GM23248 (cell line): ENCODE measurements around the gene TRIM54. TPM values are rescaled to one million over a fixed set of nuclear protein-coding genes. Genes with fewer than 3 reads are reported as not detected.
"Not testable (repeated sequence)": the region's sequence is repeated elsewhere in the genome, so short reads cannot be mapped to it uniquely, and the experiment has no call there.

Experiments
- DNase-seq: peaks from one replicate; pipeline ENCODE4 v3.0.0-alpha.2; 2015
- H2AFZ ChIP-seq: fragments of 200-600 bp; sonication (generic); 2 replicates; pipeline ENCODE4 v1.6.1; 2016; ENCODE audit warnings: antibody characterized with exemption
- H3F3A ChIP-seq: fragments of 200-600 bp; sonication (generic); 2 replicates; pipeline ENCODE4 v1.6.1; 2016; ENCODE audit warnings: mild to moderate bottlenecking, antibody characterized with exemption, mixed run types; ENCODE audit not compliant: insufficient read depth
- H3K27ac ChIP-seq: fragments of 200-600 bp; sonication (generic); 2 replicates; pipeline ENCODE4 v1.5.1; 2016; ENCODE audit warnings: mild to moderate bottlenecking
- H3K27me3 ChIP-seq: fragments of 200-600 bp; sonication (generic); replicated peaks from 2 replicates; pipeline ENCODE4 v1.6.1; 2016; ENCODE audit warnings: mild to moderate bottlenecking; ENCODE audit not compliant: insufficient read depth
- H3K36me3 ChIP-seq: fragments of 200-600 bp; sonication (generic); 2 replicates; pipeline ENCODE4 v1.6.1; 2016; ENCODE audit warnings: low read depth, mild to moderate bottlenecking
- H3K4me1 ChIP-seq: fragments of 200-600 bp; sonication (generic); 2 replicates; pipeline ENCODE4 v1.6.1; 2016; ENCODE audit warnings: mild to moderate bottlenecking; ENCODE audit not compliant: insufficient read depth
- H3K4me2 ChIP-seq: fragments of 200-600 bp; sonication (generic); one replicate; pipeline ENCODE4 v1.6.1; 2016; ENCODE audit warnings: mild to moderate bottlenecking; ENCODE audit not compliant: unreplicated experiment
- H3K4me3 ChIP-seq: fragments of 200-600 bp; sonication (generic); 2 replicates; pipeline ENCODE4 v1.5.1; 2016; ENCODE audit warnings: mild to moderate bottlenecking
- H3K79me2 ChIP-seq: fragments of 200-600 bp; sonication (generic); 2 replicates; pipeline ENCODE4 v1.6.1; 2016; ENCODE audit warnings: mild to moderate bottlenecking; ENCODE audit not compliant: insufficient read depth
- H3K9ac ChIP-seq: fragments of 200-600 bp; sonication (generic); 2 replicates; pipeline ENCODE4 v1.6.1; 2016; ENCODE audit warnings: mild to moderate bottlenecking
- H3K9me2 ChIP-seq: fragments of 200-600 bp; sonication (generic); 2 replicates; pipeline ENCODE4 v1.6.1; 2016; ENCODE audit warnings: mixed run types, mild to moderate bottlenecking, moderate library complexity; ENCODE audit not compliant: insufficient read depth
- H3K9me3 ChIP-seq: fragments of 200-600 bp; sonication (generic); one replicate; pipeline ENCODE4 v1.6.1; 2017; ENCODE audit warnings: low read depth
- H4K20me1 ChIP-seq: fragments of 200-600 bp; sonication (generic); 2 replicates; pipeline ENCODE4 v1.6.0; 2016; ENCODE audit not compliant: insufficient read depth
- EZH2 ChIP-seq: fragments of 200-600 bp; sonication (generic); IDR thresholded peaks from 2 replicates; pipeline ENCODE4 v1.6.1; 2018; ENCODE audit warnings: antibody characterized with exemption, mild to moderate bottlenecking; ENCODE audit not compliant: insufficient read depth, poor library complexity, severe bottlenecking
- EZH2phosphoT487 ChIP-seq: fragments of 200-600 bp; sonication (generic); IDR thresholded peaks from 2 replicates; pipeline ENCODE4 v1.6.1; 2018; ENCODE audit warnings: antibody characterized with exemption, moderate library complexity, mild to moderate bottlenecking, low read depth; ENCODE audit not compliant: insufficient read depth
- WGBS, 2 experiments: methylation state at CpG; one replicate each; pipeline ENCODE4 v1.1.6; 2015 to 2017; ENCODE audit warnings: low lambda C conversion rate in 2 of 2, low coverage in 1 of 2; ENCODE audit errors: missing lambda C conversion rate in 2 of 2; 5-methylcytosine and 5-hydroxymethylcytosine counted together
- in situ Hi-C: fragments of 300-500 bp; cut with MboI; formaldehyde crosslinking; loops from 2 replicates; pipeline ENCODE4 v1.15.0; 2020
- polyA plus RNA-seq: library from polyadenylated mRNA; unstranded; fragments of >200 nt; fragmentation: Nextera tagmentation; extraction: Ambion mirVana; gene quantifications from 2 replicates; pipeline ENCODE4 v1.2.1, GENCODE V29; 2016
- total RNA-seq: library from RNA; depleted of rRNA; stranded (reverse); fragments of >200 nt; shearing (Covaris generic); gene quantifications from 2 replicates; pipeline ENCODE4 v1.2.3, GENCODE V29; 2014

Gene TRIM54
- total and polyA plus RNA-seq, 2 experiments from 2014 or later, result not detected

DNA sequence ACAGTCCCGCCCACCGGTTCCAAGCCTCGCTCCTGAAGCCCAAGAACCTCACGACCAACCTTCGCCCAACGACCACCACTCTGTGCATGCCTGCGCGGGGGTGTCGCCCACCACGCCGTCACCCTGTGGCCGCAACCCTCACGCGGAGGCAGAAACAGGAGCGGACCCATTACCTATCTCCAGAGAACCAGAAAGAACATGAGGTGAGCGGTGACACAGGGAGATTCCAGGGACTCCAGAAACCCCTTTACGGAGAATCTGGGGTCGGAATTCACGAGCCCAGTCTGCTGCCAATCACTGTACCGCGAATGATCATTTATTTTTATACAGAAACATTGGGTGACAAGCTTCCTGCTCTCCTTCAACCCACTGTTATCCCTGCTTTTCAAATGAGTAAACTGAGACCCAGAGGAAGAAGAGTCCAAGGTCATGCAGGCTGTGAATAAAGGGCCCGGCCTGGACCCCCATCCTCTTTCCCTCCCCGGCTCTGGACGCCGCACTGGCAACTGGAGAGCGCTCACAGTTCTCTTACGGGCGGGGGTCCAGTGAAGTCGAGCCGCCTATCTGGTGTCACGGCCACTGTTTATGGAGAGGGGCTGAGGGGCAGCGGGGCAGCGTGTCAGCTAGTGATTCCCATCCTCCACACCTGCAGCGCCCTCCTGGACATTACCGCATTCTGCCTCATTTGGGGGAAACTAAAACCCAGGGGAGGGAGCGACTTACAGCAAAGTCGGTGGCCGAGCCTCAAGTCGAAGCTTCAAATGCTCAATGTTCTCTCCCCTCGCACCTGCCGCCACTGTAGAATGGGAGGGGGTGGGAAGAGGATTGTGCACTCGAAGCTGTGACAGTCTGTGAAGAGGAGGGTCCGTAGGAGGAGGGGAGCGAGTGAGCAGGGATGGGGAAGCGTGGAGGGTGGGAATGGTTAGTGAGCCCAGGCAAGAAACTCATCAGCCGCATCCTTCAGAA is 18.7 kb upstream of the TRIM54 start:
- in situ Hi-C loops, result no loop called here
- peak overlapping the region; percentile 47; the same call in 1 of the 2 replicates for H2AFZ ChIP-seq
- no peak overlapping the region for H3K9ac ChIP-seq
- H3K9me3 ChIP-seq, result no peaks in the 10 kb centered on the region
- H3K4me3 ChIP-seq, result peak overlapping the region; percentile 31
- no peak for DNase-seq
- TF ChIP-seq EZH2phosphoT487 (peak; percentile 72; the same call in 1 of the 2 replicates), EZH2 (peak; percentile 30)
- peaks cover 78% of the 10 kb centered on the region for H3K27me3 ChIP-seq
- H3K27ac ChIP-seq, result no peak overlapping the region
- no peaks in the 10 kb centered on the region for H3K36me3 ChIP-seq
- no peaks in the 10 kb centered on the region for H3K4me1 ChIP-seq
- no peaks in the 10 kb centered on the region for H3F3A ChIP-seq
- WGBS, 2 experiments, result 5 to 6% methylated on average over 46 of the region's 46 CpGs
- H4K20me1 ChIP-seq, result no peaks in the 10 kb centered on the region
- H3K4me2 ChIP-seq, result peak overlapping the region; percentile 39
- H3K9me2 ChIP-seq, result no peaks in the 10 kb centered on the region
- no peaks in the 10 kb centered on the region for H3K79me2 ChIP-seq

DNA sequence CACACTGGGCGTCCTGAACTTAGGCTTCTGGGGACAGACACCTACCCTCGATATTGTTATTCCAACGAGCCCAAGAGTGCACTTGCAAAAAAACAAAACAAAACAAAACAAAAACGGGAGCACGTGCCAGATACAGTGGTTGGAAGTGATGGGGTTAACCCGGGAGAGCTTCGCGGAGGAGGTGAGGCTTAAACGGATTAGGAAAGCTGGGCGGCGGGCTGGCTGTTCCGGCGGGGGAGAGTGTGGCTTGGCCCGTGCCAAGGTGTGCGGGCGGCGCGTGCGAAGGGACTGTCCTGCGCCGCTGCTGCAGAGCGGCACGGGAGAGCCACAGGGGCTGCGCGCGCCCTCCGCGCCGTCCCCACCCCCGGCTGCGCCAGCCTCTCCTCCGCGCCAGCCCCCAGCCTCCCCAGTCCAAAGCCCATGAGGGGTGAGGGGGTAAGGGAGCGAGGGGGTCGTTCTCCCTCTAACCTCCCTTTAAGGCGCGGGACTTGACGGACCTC is 17.9 kb upstream of the TRIM54 start:
- no peaks in the 10 kb centered on the region for H3F3A ChIP-seq
- in situ Hi-C loops, result no loop called here
- no peak overlapping the region for H3K4me3 ChIP-seq
- no peak overlapping the region for H3K27ac ChIP-seq
- H3K9me2 ChIP-seq, result no peaks in the 10 kb centered on the region
- H2AFZ ChIP-seq, result 0 out of 2 replicates have a peak overlapping the region, but pooled peaks have one; percentile 5
- no peaks in the 10 kb centered on the region for H3K79me2 ChIP-seq
- no peak for DNase-seq
- H3K9ac ChIP-seq, result no peak overlapping the region
- WGBS, 2 experiments, result 2 to 4% methylated on average over 30 to 37 of the region's 38 CpGs
- H4K20me1 ChIP-seq, result no peaks in the 10 kb centered on the region
- no peaks in the 10 kb centered on the region for H3K4me1 ChIP-seq
- H3K4me2 ChIP-seq, result no peak overlapping the region
- TF ChIP-seq EZH2phosphoT487 (no peak), EZH2 (no peak)
- H3K9me3 ChIP-seq, result no peaks in the 10 kb centered on the region
- H3K27me3 ChIP-seq, result peaks cover 78% of the 10 kb centered on the region
- no peaks in the 10 kb centered on the region for H3K36me3 ChIP-seq

DNA sequence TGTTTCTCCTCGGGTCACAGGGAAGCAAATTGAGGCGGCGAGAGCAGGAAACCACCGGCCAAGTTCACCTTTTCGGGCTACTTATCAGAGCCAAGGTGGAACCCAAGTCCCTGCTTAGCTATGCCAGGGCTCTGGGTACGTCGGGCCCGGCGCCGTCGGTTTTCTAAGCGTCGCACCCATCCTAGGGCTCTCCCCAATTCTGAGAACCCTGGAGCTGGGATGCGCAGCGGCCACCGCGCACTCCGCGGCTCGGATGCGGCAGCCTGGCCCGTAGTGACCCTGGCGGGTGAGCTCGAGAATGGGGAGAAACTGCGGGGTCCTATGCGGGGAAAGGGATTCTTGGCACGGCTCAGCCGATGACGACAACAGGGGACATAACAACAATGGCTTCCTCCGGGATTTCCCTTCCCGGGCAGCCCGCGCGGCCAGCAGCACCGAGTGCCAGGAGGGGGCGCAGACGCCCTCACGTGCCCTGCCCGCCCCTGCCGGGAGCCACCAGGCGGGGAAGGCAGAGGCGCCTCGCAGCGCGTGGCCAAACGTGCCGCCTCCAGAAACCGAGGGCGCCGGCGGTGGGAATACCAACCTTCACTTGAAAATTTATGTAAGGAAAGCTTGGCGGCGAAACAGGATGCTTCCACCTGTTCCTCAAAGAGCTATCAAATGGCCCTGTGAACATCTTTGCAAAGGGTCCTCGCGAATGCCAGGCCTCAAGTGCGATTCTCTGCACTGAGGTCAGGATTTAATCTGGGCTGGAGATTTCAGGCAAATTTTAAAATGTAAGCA is 17.3 kb upstream of the TRIM54 start:
- in situ Hi-C loops, result no loop called here
- Histone ChIP-seq H3K79me2 (no peaks in the 10 kb centered on the region), H3K27ac (no peak overlapping the region), H3K9me2 (no peaks in the 10 kb centered on the region), H2AFZ (0 out of 2 replicates have a peak overlapping the region, but pooled peaks have one; percentile 5), H3F3A (no peaks in the 10 kb centered on the region), H3K9me3 (no peaks in the 10 kb centered on the region), H3K4me3 (peak overlapping the region; percentile 46), H3K4me1 (no peaks in the 10 kb centered on the region), H3K36me3 (no peaks in the 10 kb centered on the region), H3K4me2 (peak overlapping the region; percentile 69), H4K20me1 (no peaks in the 10 kb centered on the region), H3K27me3 (peaks cover 71% of the 10 kb centered on the region), H3K9ac (no peak overlapping the region)
- DNase-seq, result peak; percentile 63
- WGBS, 2 experiments, result 6 to 7% methylated on average over 53 to 55 of the region's 56 CpGs
- peak; percentile 36 for TF ChIP-seq EZH2
- no peak for TF ChIP-seq EZH2phosphoT487

DNA sequence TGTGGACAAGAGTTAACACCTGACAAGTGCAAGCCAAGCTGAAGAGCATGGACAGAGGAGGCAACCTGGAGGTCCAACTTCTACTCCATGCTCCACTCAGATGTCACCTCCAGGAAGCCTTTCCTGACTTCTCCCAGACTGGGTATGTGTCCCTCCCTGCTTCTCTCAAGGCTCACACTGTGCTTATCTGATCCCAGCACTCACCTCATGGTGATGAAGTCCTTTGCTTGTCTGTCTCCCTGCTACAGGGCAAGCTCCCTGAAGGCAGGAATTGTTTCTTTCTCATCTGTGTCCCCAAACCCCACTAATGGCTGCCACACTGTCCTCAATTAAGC is 16.7 kb upstream of the TRIM54 start:
- no peak overlapping the region for H2AFZ ChIP-seq
- DNase-seq, result no peak
- H3K9me2 ChIP-seq, result no peaks in the 10 kb centered on the region
- TF ChIP-seq EZH2, result no peak
- TF ChIP-seq EZH2phosphoT487, result no peak
- no peaks in the 10 kb centered on the region for H3K4me1 ChIP-seq
- in situ Hi-C loops, result no loop called here
- H3F3A ChIP-seq, result no peaks in the 10 kb centered on the region
- H3K27me3 ChIP-seq, result peaks cover 66% of the 10 kb centered on the region
- no peak overlapping the region for H3K9ac ChIP-seq
- no peaks in the 10 kb centered on the region for H3K9me3 ChIP-seq
- H3K4me2 ChIP-seq, result no peak overlapping the region
- no peaks in the 10 kb centered on the region for H3K36me3 ChIP-seq
- H4K20me1 ChIP-seq, result no peaks in the 10 kb centered on the region
- no peak overlapping the region for H3K4me3 ChIP-seq
- no peaks in the 10 kb centered on the region for H3K79me2 ChIP-seq
- no peak overlapping the region for H3K27ac ChIP-seq

DNA sequence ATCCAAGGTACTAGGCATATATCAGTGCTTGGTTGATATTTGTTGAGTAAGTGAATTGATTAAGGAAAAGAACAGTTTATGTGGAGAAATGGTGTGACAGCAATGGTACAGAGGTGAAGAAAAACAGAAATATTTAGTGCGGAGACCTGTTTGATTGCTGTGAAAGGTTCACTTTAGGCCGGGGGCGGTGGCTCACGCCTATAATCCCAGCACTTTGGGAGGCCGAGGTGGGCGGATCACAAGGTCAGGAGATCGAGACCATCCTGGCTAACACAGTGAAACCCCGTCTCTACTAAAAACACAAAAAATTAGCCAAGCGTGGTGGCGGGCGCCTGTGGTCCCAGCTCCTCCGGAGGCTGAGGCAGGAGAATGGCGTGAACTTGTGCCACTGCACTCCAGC is 13.9 kb upstream of the TRIM54 start:
- not testable (repeated sequence) for H4K20me1 ChIP-seq, H2AFZ ChIP-seq

More for the DNA sequence above, 13.9 kb upstream of the TRIM54 start:
- H3K27me3 ChIP-seq, result peaks cover 38% of the 10 kb centered on the region
- H3K79me2 ChIP-seq, H3F3A ChIP-seq, H3K9me2 ChIP-seq, H3K4me1 ChIP-seq, H3K27ac ChIP-seq, H3K36me3 ChIP-seq, H3K9ac ChIP-seq, in situ Hi-C loops, H3K4me3 ChIP-seq, H3K4me2 ChIP-seq, DNase-seq, H3K9me3 ChIP-seq: not testable (repeated sequence)
- 93% methylated on average over 13 of the region's 13 CpGs for WGBS, 2 experiments
